Tibial nerve (tissue), 4 donors: ENCODE results near the gene RBP4.

ENCODE experiments used
- EP300 ChIP-seq, 2 donors: sonication (generic); formaldehyde crosslinking; IDR thresholded peaks; one replicate each; pipeline ENCODE4 v1.6.1; 2017; ENCODE audit warnings: antibody characterized with exemption in 2 of 2, mild to moderate bottlenecking in 1 of 2
- POLR2A ChIP-seq, 2 donors: fragments of 450-650 bp; IDR thresholded peaks; one replicate each; pipeline ENCODE4 v1.6.1; 2017; ENCODE audit warnings: antibody characterized with exemption in 2 of 2, mild to moderate bottlenecking in 2 of 2, moderate library complexity in 2 of 2
- TF ChIP-seq, protein P1 (sequence below), 5 experiments: fragments of 200-600 bp in 3 of 5; fragments of 450-650 bp in 2 of 5; sonication (generic) in 3 of 5; IDR thresholded peaks; one replicate each; pipeline ENCODE4 v1.5.1; 2016 to 2019; ENCODE audit warnings: antibody characterized with exemption in 5 of 5, mild to moderate bottlenecking in 3 of 5, moderate library complexity in 2 of 5

DNA sequence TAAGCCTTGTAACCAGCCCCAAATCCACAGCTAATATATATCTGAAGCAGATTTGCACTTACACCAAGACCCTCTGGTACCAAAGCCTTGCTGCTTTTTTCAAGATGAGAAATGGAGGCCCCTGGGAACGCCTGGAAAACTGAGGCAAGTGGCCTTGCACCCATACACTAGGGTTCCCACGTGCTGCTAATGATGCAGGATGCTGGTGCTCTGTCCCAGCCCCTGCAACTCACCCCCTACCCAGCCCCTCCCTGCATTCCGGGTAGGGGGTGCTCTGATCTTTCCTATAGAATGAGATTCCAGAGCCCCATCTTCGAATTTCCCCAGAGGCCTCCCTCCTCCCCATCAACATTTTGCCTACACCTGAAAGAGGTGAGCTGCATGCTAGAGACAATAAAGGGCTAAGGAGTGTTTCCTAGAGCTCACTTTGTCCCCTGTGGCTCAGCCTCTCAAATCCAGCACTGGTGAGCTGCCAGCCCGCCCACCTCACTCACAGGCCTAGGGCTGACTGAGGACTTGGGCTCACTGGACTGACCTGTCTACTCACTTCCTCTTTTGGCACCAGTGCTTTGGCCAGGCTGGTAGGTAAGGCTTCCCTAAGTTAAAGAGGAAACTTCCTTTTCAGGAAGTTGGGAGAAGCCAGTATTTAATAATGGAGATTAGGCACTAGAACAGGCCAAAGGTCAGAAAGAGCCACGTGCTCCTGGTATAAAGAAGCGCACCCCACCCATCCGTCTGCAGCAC lies 9.8 kb downstream of the RBP4 start:
- no peak for TF ChIP-seq EP300 (IDR thresholded peaks at IDR 0.05)
- TF ChIP-seq, protein P1, sequence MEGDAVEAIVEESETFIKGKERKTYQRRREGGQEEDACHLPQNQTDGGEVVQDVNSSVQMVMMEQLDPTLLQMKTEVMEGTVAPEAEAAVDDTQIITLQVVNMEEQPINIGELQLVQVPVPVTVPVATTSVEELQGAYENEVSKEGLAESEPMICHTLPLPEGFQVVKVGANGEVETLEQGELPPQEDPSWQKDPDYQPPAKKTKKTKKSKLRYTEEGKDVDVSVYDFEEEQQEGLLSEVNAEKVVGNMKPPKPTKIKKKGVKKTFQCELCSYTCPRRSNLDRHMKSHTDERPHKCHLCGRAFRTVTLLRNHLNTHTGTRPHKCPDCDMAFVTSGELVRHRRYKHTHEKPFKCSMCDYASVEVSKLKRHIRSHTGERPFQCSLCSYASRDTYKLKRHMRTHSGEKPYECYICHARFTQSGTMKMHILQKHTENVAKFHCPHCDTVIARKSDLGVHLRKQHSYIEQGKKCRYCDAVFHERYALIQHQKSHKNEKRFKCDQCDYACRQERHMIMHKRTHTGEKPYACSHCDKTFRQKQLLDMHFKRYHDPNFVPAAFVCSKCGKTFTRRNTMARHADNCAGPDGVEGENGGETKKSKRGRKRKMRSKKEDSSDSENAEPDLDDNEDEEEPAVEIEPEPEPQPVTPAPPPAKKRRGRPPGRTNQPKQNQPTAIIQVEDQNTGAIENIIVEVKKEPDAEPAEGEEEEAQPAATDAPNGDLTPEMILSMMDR (IDR thresholded peaks at IDR 0.05), result no peak
- TF ChIP-seq POLR2A (IDR thresholded peaks at IDR 0.05), result no peak
